Measurements from ENCODE around the gene BRD4.

DNA sequence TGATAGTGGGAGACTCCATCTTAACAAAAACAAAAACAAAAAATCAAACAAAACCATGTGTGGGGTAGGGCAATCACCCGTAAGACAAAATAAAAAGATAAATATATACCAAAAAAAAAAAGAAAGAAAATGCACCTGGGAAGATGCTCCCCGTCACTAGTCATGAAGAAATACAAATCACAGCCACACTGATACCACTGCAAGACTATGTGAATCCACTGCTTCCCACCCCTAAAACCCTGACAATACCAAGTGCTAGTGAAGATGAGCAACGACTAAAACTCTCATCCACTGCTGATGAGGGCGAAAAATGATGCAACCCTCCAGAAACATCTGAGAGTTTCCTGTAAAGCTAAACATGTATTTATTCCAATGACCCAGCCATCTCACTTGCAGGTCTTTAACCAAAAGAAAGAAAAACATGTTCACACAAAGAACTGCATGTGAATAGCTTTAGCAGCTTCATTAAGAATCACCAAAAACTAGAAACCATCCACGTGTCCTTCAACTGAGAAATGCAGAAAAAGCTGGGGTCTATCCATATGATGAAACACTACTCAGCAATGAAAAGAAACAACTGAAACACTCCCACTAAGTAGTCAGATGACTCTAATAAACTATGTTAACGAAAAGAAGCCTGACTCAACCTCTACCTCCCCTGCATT lies 31.7 kb downstream of the BRD4 start:
- TF ChIP-seq, protein P1, sequence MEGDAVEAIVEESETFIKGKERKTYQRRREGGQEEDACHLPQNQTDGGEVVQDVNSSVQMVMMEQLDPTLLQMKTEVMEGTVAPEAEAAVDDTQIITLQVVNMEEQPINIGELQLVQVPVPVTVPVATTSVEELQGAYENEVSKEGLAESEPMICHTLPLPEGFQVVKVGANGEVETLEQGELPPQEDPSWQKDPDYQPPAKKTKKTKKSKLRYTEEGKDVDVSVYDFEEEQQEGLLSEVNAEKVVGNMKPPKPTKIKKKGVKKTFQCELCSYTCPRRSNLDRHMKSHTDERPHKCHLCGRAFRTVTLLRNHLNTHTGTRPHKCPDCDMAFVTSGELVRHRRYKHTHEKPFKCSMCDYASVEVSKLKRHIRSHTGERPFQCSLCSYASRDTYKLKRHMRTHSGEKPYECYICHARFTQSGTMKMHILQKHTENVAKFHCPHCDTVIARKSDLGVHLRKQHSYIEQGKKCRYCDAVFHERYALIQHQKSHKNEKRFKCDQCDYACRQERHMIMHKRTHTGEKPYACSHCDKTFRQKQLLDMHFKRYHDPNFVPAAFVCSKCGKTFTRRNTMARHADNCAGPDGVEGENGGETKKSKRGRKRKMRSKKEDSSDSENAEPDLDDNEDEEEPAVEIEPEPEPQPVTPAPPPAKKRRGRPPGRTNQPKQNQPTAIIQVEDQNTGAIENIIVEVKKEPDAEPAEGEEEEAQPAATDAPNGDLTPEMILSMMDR (IDR thresholded peaks at IDR 0.05 in 4 of 5, conservative IDR thresholded peaks at IDR 0.05 in 1 of 5): no peak
- TF ChIP-seq POLR2A (IDR thresholded peaks at IDR 0.05): no peak

All from gastrocnemius medialis (tissue), 4 donors.